COR-L47 (cell line): ENCODE measurements around the gene BCR.

Experiments used
- DNase-seq: peaks from one replicate; lab custom pipeline; 2025; lab: John Stamatoyannopoulos, UW

BCR gene

DNA sequence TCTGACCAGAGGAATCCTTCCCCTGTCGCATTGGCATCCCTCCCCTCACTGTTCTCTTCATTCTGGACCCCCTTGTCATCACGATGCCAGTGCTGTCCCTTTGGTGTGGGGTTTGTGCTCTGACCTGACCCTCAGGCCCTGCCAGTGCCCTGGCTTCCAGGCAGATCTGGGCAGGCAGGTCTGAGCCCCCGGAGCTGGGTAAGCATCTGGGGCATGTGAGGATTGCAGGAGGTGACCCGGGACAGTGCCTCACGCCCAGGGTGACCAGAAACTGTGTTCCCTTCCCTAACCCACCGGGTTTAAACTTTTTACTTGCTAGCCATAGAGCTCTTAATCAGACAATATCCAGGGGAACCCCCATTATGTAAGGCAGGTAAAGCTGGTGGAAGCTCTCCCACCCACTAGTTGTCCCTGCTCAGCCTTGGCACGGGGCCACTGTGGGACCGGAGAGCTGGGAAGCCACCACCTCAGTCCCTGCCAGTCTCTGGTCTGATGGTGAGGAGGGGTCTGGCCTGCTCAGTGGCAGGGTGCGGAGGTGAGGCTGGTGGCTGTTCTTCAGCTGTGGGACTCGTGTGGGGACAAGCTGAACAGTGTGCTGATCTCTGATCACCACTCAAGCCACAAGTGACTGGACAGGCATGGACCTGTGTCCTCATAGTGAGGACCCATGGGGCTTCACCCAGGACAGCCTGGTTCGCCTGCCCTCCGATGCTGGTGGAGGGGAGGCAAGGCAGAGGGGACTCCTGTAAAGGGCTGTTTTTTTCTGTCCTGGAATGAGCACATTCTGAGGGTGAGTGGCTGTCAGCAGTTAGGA lies 38.0 kb downstream of the BCR start:
- DNase-seq: no peak

GRCh38 chr22:23218867-23219251 lies 38.5 kb downstream of the BCR start:
- DNase-seq: no peak

GRCh38 chr22:23219317-23219716 lies 39.0 kb downstream of the BCR start:
- no peak for DNase-seq

GRCh38 chr22:23219822-23220484 lies 39.6 kb downstream of the BCR start:
- DNase-seq: no peak

DNA sequence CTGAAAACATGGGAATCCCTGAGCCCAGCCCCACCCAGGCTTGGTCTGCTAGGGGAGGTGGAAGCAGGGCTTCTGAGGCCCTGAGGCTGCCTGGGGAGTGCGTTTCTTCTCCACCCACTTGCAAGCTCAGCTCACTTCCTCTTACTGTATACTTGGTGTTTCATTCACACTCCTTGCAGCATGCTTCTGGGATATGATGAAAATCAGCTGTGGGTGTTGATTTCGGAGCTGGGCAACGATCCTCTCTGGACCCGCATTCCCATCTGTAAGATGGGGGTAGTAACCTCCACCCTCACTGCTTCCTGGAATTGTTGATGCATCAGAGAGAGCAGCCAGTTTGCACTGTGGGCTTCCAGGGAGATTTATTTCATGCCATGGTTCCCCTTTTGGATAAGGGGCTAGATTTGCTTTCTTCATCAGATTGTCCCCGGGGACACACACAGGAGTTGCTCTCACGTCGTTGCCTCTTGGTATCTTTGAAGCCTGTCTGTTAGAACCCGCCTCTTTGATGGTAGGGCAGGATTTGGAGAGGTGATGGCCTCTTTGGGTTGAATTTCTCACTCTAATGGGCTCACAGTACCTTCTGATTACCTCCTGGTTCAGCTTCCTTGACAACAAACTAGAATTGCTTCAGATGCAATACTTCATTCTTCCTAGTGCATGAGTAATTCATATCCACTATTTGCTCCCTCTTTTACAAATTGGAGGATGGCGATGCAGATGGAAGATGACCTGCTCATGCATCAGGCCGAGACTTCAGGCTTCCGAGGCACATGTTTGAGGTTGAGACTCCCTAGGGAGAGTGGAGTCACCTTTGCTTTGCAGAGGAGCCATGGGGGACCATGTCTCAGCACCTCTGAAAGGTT lies 40.4 kb downstream of the BCR start:
- no peak for DNase-seq

GRCh38 chr22:23221351-23221804 lies 41.1 kb downstream of the BCR start:
- DNase-seq: no peak

- DNase-seq: no peak
Observed at GRCh38 chr22:23222033-23222792, 41.9 kb downstream of the BCR start.

- no peak for DNase-seq
Observed at GRCh38 chr22:23222793-23223568, 42.7 kb downstream of the BCR start.

DNA sequence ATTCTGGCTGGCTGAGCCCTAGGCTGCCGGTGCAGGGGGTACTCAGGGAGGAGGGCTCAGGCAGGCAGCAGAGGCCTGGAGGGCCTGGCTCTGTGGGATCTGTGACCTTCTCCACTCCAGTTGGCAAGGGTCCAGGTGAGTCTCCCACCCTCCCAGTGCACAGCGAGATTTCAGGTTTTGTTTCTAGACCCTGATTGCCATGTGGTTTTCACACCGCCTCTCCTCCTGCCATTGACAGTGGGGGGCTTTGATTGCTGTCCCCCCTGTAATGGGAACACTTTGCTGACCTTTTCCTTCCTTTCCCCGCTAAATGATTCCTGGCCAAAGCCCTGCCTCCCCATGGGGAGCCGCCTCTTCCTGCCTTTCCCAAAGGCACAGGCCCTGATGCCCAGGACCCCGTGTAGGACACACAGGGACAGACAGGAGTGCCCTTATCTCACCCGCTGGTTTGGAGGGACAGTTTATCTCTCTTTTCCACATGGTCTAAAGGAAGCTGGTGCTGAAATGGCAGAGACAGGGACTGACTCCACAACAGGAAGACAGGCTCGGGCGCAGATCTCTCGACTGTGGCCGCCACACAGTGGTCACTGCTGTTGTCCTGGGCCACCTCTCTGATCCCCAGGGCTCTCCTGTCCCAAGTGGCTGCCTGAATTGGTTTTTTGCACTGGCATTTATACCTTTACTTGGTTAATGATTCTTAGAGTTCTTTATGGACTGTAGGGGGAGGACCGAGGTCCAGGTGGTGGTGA lies 43.4 kb downstream of the BCR start:
- no peak for DNase-seq

DNA sequence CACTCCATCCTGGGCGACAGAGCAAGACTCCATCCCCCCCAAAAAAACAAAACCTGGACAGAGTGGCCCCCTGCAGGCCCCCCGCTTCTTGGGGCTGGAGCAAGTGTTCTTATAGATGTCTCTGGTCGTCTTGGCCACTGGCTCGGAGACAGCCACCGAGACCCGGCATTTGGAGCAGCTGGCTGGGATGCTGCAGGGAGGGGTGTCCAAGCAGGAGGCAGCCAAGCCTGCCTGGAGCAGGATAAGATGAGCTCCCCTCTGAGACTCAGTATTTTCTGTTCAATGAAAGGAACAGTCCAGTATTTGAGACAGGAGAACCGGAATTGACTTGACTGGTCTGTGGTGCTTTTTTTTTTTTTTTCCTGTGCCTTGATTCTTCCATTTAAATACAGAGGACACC lies 44.5 kb downstream of the BCR start:
- no peak for DNase-seq

- no peak for DNase-seq
Observed at GRCh38 chr22:23225337-23225723, 45.0 kb downstream of the BCR start.

DNA sequence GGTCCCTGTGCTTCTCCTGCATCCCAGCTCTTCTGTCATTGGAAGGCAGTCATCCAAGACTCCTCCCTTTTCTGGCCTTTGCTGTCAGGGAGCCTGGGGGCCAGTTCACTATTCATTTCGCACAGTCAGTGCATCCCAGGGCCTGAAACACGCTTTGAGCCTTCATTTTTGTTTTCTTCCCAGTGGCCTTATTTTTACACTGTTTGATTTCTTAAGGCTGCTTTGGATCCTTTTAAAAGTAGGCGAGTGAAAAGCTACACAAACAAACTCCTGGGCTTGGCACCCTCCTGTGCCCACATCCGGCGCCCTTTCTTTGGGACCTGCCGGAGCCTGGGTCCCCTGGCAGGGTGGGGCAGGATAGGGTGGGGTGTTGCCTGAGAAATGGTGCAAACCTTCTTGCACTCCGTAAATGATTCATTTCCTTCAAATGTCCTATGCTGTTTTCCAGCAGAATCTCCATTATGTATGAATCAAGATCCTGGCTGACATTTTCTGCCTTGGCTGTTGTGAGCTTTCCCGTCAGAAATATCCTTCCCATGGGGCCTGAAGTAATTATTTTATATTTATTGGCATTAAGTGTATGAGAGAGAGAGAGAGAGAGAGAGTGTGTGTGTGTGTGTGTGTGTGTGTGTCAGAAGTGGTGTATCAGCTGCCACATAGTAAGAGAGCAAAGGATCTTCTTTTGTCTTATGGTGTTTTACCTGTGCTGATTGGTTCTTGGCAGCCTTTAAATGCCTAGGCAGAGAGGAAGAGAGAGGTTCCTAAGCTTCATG lies 45.6 kb downstream of the BCR start:
- peak; percentile 15 for DNase-seq

- no peak for DNase-seq
Observed at GRCh38 chr22:23226497-23226850, 46.2 kb downstream of the BCR start.

GRCh38 chr22:23227380-23227779 lies 47.1 kb downstream of the BCR start:
- no peak for DNase-seq

DNA sequence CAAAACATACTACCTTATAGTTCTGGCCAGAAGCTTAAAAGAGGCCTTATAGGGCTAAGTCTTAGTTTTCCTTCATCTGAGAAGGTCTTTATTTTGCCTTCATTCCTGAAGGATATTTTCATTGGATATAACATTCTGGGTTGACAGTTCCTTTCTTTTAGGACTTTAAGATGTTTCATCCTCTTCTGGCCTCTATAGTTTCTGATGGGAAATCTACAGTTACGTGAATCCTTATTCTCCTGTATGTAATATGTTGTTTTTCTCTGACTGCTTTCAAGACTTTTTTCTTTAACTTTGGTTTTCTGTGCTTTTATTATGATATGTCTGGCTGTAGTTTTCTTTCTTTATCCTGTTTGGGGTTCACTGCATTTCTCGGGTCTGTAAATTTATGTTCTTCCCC lies 48.2 kb downstream of the BCR start:
- DNase-seq: no peak

GRCh38 chr22:23229646-23230045 lies 49.3 kb downstream of the BCR start:
- no peak for DNase-seq

- DNase-seq: peak; percentile 22
Observed at GRCh38 chr22:23230348-23231068, 50.2 kb downstream of the BCR start.

DNA sequence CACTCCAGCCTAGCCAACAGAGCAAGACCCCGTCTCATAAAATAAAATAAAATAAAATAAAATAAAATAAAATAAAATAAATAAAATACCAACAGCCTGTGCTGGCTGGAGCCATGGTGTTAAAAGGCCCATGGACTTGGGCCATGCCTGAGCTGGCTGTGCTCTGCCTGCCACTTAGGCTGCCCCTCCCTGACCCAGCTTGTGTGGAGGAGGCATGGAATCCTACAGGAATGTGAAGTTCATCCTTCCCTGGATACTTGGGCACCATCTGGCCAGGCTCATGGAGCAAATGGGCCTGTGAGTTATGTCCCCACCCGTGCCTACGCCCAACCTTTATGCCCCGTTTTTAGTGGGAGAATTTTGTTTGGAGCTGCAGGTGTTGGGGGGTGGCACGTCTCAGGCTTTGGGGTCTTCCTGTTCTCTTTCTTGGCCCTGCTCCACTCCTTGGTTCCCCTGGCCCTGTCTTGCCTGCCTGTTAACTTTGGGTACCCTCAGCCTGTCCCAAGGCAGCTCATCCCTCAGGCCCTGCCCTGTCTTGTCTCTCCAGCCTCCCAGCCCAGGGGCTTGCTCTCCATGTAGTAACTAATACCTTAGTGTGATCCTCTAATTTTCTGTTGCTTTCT lies 51.3 kb downstream of the BCR start:
- DNase-seq: no peak
